ENCODE measurements around the gene PKN2. TPM values are rescaled to one million over a fixed set of nuclear protein-coding genes. Genes with fewer than 3 reads are reported as not detected.

Gene PKN2
- total RNA-seq, result 14.5 and 20.7 TPM in 2 replicates

DNA sequence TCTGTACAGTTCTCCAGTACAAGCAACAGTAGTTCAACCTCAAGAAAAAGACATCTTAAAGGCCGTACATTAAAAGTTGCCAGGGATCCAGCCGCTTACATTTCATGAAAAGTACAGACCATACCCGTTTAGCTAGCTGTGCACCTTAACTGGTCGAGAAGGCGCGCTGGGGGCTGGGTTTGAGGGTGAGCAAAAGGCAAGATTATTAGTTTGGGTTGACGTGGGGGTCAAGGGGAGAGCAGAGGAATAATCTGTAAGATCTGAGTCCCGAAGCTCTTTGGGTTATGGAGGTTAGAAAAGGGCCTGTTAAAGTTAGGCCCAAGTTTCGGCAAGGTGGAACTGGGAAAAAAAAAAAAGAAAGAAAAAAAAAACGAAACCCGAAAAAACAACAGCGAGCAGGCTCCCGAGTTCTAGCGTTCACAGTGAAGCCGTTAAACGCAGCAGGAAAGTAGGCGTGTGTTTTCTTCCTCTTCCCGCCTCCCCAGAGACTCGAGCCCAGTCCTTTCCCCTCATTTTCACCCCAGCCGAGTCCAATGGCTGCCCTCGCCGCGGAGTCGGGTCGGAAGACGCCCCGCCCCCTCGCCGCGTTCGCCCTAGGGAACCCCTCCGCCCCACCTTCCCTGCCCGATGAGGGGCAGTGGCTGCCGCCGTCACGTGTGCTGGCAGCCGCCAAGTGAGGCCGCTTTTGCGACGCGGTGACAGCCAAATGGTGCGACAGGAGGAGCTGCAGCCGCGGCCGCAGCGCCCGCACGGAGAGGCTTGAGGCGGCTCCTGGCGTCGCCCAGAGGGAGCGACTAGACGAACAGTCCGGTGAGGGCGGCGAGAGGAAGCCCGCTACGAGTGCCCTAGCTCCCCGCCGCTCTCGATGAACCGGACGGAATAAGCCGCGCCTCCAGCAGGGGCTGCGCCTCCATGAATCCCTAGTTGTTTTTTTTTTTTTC is at the start of gene PKN2:
Gene PKN2, plus strand, starts transcription at position 733 of the 941 bp plus-strand sequence. CDS start 308 bp downstream, outside the sequence.

Other genes starting within 250 kb of the PKN2 start
- gene GTF2B, start 207.3 kb downstream of the PKN2 start, total RNA-seq, result 26.4 and 30.3 TPM in 2 replicates